Neural cell (in vitro differentiated cells): Measurements from ENCODE around the gene ATG14. TPM values are rescaled to one million over a fixed set of nuclear protein-coding genes. Genes with fewer than 3 reads are reported as not detected.

Source experiments
- H2AFZ ChIP-seq: fragments of 200-600, 300-800 bp; sonication (generic), shearing (Covaris generic); 2 replicates; pipeline ENCODE4 v1.6.0; 2014; ENCODE audit warnings: low read depth, mild to moderate bottlenecking, antibody characterized with exemption, low read length, moderate library complexity
- H3F3A ChIP-seq: fragments of 200-600 bp; shearing (Covaris generic); 2 replicates; pipeline ENCODE4 v1.6.1; 2016; ENCODE audit warnings: mild to moderate bottlenecking, moderate library complexity, mixed read lengths, antibody characterized with exemption, low read length; ENCODE audit not compliant: insufficient read depth, poor library complexity, severe bottlenecking
- H3K27ac ChIP-seq: fragments of 200-600, 300-800 bp; sonication (generic), shearing (Covaris generic); 2 replicates; pipeline ENCODE4 v1.5.1; 2014; ENCODE audit warnings: mild to moderate bottlenecking, low read length, moderate library complexity
- H3K27me3 ChIP-seq: fragments of 300-800, 200-600 bp; sonication (generic), shearing (Covaris generic); 2 replicates; pipeline ENCODE4 v1.6.0; 2014; ENCODE audit warnings: mild to moderate bottlenecking, low read depth, low read length, moderate library complexity; ENCODE audit not compliant: insufficient read depth
- H3K36me3 ChIP-seq: fragments of 300-800, 200-600 bp; sonication (generic), shearing (Covaris generic); 2 replicates; pipeline ENCODE4 v1.5.1; 2014; ENCODE audit warnings: mild to moderate bottlenecking, antibody characterized with exemption, low read length, moderate library complexity; ENCODE audit not compliant: insufficient read depth
- H3K4me2 ChIP-seq: fragments of 300-800, 200-600 bp; sonication (generic), shearing (Covaris generic); 2 replicates; pipeline ENCODE4 v1.6.0; 2014; ENCODE audit warnings: mild to moderate bottlenecking, low read length
- H3K4me3 ChIP-seq: fragments of 300-800, 200-600 bp; sonication (generic), shearing (Covaris generic); 2 replicates; pipeline ENCODE4 v1.5.1; 2014; ENCODE audit warnings: mild to moderate bottlenecking, low read length, moderate library complexity
- H3K79me2 ChIP-seq: fragments of 200-600 bp; shearing (Covaris generic); replicated peaks from 2 replicates; pipeline ENCODE4 v1.6.0; 2014; ENCODE audit warnings: mild to moderate bottlenecking, low read length, moderate library complexity; ENCODE audit not compliant: insufficient read depth
- H3K9ac ChIP-seq: fragments of 300-800, 200-600 bp; sonication (generic), shearing (Covaris generic); 2 replicates; pipeline ENCODE4 v1.6.1; 2016; ENCODE audit warnings: mild to moderate bottlenecking, low read length, mixed read lengths
- H3K9me2 ChIP-seq: fragments of 200-600 bp; shearing (Covaris generic); 2 replicates; pipeline ENCODE4 v1.6.1; 2016; ENCODE audit warnings: mild to moderate bottlenecking, low read length, mixed read lengths; ENCODE audit not compliant: insufficient read depth
- H3K9me3 ChIP-seq: fragments of 200-600, 300-800 bp; sonication (generic), shearing (Covaris generic); 2 replicates; pipeline ENCODE4 v1.6.1; 2016; ENCODE audit warnings: mild to moderate bottlenecking, mixed run types, low read length, moderate library complexity, mixed read lengths
- H4K20me1 ChIP-seq: fragments of 200-600 bp; shearing (Covaris generic); 2 replicates; pipeline ENCODE4 v1.6.1; 2016; ENCODE audit warnings: mild to moderate bottlenecking, mixed run types; ENCODE audit not compliant: insufficient read depth
- EP300 ChIP-seq: fragments of 450-650 bp; conservative IDR thresholded peaks from 2 replicates; pipeline ENCODE4 v1.6.1; 2014; ENCODE audit warnings: antibody characterized with exemption, mild to moderate bottlenecking, moderate library complexity; ENCODE audit not compliant: poor library complexity, severe bottlenecking
- EZH2 ChIP-seq: fragments of 200-600, 300-800 bp; shearing (Covaris generic), sonication (generic); IDR thresholded peaks from 2 replicates; pipeline ENCODE4 v1.6.1; 2014; ENCODE audit warnings: antibody characterized with exemption, low read length, borderline replicate concordance, mild to moderate bottlenecking; ENCODE audit not compliant: insufficient read depth, poor library complexity, severe bottlenecking
- MXI1 ChIP-seq: fragments of 450-650 bp; conservative IDR thresholded peaks from 2 replicates; pipeline ENCODE4 v1.6.1; 2014; ENCODE audit warnings: antibody characterized with exemption, mild to moderate bottlenecking; ENCODE audit not compliant: poor library complexity, severe bottlenecking
- POLR2AphosphoS5 ChIP-seq: IDR thresholded peaks from 2 replicates; pipeline ENCODE4 v1.6.1; 2012
- RAD21 ChIP-seq: fragments of 450-650 bp; conservative IDR thresholded peaks from 2 replicates; pipeline ENCODE4 v1.6.1; 2014; ENCODE audit warnings: antibody characterized with exemption, mild to moderate bottlenecking, moderate library complexity
- SMC3 ChIP-seq: fragments of 450-650 bp; conservative IDR thresholded peaks from 2 replicates; pipeline ENCODE4 v1.6.1; 2014; ENCODE audit warnings: antibody characterized with exemption, mild to moderate bottlenecking, moderate library complexity; ENCODE audit not compliant: poor library complexity
- TAF1 ChIP-seq: IDR thresholded peaks from 2 replicates; pipeline ENCODE4 v1.6.1; 2012; ENCODE audit warnings: low read depth
- polyA plus RNA-seq: library from polyadenylated mRNA; depleted of rRNA; stranded (reverse); fragments of >200 nt; gene quantifications from 2 replicates; pipeline ENCODE4 v1.2.3, GENCODE V29; 2014
- TF ChIP-seq, protein P1 (sequence below): fragments of 450-650 bp; IDR thresholded peaks from 2 replicates; pipeline ENCODE4 v1.5.1; 2014; ENCODE audit warnings: antibody characterized with exemption, mild to moderate bottlenecking, moderate library complexity; ENCODE audit not compliant: poor library complexity, severe bottlenecking
- TF ChIP-seq, protein P2 (sequence below): IDR thresholded peaks from 2 replicates; pipeline ENCODE4 v1.6.1; 2012; ENCODE audit warnings: borderline replicate concordance

ATG14 gene
- polyA plus RNA-seq, 1 donor from 2014 or later, result 28.2 TPM

DNA sequence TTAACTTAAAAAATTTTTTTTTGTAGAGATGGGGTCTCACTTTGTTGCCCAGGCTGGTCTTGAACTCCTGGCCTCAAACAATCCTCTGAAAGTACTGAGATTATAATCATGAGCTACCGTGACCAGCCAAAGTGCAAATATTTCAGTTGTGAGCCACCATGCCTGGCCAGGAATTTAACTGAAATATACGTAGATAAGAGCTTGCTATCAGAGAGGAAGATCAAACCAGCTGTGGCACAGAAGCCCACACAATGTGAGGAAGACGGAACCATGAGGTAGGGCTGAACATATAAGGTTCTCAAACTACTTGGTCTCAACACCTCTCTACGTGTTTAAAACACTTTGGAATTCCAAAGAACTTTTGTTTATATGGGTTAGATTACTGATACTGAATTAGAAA lies 29.1 kb downstream of the ATG14 start:
- Histone ChIP-seq H3K79me2 (no peaks in the 10 kb centered on the region), H2AFZ (no peak overlapping the region), H3K27me3 (no peaks in the 10 kb centered on the region), H3K9ac (no peak overlapping the region), H3F3A (no peaks in the 10 kb centered on the region), H3K27ac (no peak overlapping the region), H3K9me2 (no peaks in the 10 kb centered on the region), H3K4me3 (no peak overlapping the region), H3K4me2 (no peak overlapping the region), H3K9me3 (no peaks in the 10 kb centered on the region), H3K36me3 (no peaks in the 10 kb centered on the region), H4K20me1 (no peaks in the 10 kb centered on the region)
- no peak for TF ChIP-seq TAF1
- no peak for TF ChIP-seq RAD21
- no peak for TF ChIP-seq SMC3
- TF ChIP-seq POLR2AphosphoS5, result no peak
- TF ChIP-seq EP300, result no peak
- no peak for TF ChIP-seq MXI1
- no peak for TF ChIP-seq EZH2
- TF ChIP-seq, protein P1, sequence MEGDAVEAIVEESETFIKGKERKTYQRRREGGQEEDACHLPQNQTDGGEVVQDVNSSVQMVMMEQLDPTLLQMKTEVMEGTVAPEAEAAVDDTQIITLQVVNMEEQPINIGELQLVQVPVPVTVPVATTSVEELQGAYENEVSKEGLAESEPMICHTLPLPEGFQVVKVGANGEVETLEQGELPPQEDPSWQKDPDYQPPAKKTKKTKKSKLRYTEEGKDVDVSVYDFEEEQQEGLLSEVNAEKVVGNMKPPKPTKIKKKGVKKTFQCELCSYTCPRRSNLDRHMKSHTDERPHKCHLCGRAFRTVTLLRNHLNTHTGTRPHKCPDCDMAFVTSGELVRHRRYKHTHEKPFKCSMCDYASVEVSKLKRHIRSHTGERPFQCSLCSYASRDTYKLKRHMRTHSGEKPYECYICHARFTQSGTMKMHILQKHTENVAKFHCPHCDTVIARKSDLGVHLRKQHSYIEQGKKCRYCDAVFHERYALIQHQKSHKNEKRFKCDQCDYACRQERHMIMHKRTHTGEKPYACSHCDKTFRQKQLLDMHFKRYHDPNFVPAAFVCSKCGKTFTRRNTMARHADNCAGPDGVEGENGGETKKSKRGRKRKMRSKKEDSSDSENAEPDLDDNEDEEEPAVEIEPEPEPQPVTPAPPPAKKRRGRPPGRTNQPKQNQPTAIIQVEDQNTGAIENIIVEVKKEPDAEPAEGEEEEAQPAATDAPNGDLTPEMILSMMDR, result no peak
- TF ChIP-seq, protein P2, sequence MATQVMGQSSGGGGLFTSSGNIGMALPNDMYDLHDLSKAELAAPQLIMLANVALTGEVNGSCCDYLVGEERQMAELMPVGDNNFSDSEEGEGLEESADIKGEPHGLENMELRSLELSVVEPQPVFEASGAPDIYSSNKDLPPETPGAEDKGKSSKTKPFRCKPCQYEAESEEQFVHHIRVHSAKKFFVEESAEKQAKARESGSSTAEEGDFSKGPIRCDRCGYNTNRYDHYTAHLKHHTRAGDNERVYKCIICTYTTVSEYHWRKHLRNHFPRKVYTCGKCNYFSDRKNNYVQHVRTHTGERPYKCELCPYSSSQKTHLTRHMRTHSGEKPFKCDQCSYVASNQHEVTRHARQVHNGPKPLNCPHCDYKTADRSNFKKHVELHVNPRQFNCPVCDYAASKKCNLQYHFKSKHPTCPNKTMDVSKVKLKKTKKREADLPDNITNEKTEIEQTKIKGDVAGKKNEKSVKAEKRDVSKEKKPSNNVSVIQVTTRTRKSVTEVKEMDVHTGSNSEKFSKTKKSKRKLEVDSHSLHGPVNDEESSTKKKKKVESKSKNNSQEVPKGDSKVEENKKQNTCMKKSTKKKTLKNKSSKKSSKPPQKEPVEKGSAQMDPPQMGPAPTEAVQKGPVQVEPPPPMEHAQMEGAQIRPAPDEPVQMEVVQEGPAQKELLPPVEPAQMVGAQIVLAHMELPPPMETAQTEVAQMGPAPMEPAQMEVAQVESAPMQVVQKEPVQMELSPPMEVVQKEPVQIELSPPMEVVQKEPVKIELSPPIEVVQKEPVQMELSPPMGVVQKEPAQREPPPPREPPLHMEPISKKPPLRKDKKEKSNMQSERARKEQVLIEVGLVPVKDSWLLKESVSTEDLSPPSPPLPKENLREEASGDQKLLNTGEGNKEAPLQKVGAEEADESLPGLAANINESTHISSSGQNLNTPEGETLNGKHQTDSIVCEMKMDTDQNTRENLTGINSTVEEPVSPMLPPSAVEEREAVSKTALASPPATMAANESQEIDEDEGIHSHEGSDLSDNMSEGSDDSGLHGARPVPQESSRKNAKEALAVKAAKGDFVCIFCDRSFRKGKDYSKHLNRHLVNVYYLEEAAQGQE, result no peak

DNA sequence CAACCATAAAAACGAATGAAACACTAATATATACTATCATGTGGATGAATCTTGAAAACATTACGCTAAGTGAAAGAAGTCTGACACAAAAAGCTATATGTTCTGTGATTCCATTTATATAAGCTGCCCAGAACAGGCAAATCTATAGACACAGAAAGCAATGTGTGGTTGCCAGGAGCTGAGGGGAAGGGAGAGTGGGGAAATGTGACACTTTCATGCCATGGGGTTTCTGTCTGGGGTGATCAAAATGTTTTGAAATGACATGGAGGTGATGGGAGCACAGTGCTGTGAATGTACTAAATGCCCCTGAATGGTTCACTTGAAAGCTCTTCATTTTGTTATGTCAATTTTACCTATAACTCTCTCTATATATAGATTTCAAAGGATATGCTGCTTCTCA lies 30.1 kb downstream of the ATG14 start:
- Histone ChIP-seq H4K20me1 (no peaks in the 10 kb centered on the region), H3K27me3 (no peaks in the 10 kb centered on the region), H3K27ac (no peak overlapping the region), H3K4me3 (no peak overlapping the region), H3K9me3 (no peaks in the 10 kb centered on the region), H3K36me3 (no peaks in the 10 kb centered on the region), H3K9ac (no peak overlapping the region), H3K79me2 (no peaks in the 10 kb centered on the region), H3F3A (no peaks in the 10 kb centered on the region), H2AFZ (no peak overlapping the region), H3K9me2 (no peaks in the 10 kb centered on the region), H3K4me2 (no peak overlapping the region)
- TF ChIP-seq, protein P2, result no peak
- TF ChIP-seq, protein P1, result no peak
- TF ChIP-seq TAF1 (no peak), EZH2 (no peak), POLR2AphosphoS5 (no peak), EP300 (no peak), RAD21 (no peak), MXI1 (no peak), SMC3 (no peak)
